HG02642 (cell line): ENCODE data around the gene OR52K2.
"Not testable (repeated sequence)": the region's sequence is repeated elsewhere in the genome, so short reads cannot be mapped to it uniquely, and the experiment has no call there.

Experiments
- ATAC-seq: cut with Tn5 transposase; IDR thresholded peaks from one replicate; pipeline ENCODE4 v1.9.1; 2021; ENCODE audit warnings: mild to moderate bottlenecking; ENCODE audit not compliant: unreplicated experiment, poor library complexity

Gene OR52K2

DNA sequence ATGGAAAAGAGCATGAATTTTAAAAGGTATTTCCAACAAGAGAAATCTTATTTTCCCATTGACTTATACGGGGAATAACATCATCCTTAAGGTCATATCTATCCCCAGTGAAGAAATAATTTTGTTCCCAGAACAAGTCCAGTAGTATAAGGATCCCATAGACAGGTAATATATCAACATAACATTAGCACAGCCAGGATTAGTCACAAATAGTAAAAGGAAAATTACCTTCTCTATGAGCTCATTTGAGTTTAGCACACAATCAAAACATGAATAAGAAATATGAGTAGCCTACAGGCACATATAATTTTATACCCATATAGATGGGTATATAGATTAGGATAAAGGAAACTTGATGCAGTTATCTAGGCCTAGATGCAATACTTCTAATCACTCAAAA is 30.5 kb downstream of the OR52K2 start:
- ATAC-seq, result no peak

- ATAC-seq, result no peak
Measured at GRCh38 chr11:4480577-4481239, 31.6 kb downstream of the OR52K2 start.

DNA sequence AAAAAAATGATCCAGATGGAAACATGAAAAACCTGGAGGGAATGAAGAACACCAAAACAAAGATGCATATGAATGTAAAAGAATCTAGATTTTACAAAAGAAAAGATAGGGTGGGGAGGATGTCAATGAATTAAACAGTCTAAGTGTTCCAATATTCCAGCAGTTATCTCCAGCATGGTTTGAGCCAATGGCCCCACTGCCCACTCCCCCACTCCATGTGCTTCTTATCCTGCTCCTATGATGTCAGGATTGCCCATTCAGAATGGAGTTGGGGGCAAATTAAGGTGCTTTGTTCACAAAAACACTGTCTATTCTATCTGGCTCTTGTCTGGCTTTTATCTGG is 32.1 kb downstream of the OR52K2 start:
- no peak for ATAC-seq

- no peak for ATAC-seq
Measured at GRCh38 chr11:4482445-4482844, 33.4 kb downstream of the OR52K2 start, which contains the start of gene OR52K1. OR52K1 (plus strand) TSS chr11:4482646; CDS start chr11:4488901, 6,255 bp downstream.

DNA sequence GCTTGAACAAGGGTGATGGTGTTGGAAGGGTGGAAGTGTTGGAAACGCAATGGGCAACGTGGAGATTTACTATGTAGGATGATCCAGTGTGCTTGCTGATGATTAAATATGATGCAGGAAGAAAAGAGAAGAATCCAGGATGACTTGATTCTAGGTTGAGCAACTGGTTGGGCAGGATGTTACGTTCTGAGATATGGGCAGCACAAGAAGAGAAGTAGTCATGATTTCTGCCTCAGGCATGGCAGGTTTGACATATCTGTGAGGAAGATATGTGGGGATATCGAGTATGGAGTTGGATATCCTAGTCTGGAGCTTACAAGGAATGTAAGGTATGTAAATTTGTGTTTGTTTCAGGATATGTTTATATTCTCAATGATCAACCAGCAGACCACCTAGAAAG is 35.2 kb downstream of the OR52K2 start:
- ATAC-seq, result no peak

GRCh38 chr11:4491405-4491804 is 42.3 kb downstream of the OR52K2 start:
- ATAC-seq, result not testable (repeated sequence)

DNA sequence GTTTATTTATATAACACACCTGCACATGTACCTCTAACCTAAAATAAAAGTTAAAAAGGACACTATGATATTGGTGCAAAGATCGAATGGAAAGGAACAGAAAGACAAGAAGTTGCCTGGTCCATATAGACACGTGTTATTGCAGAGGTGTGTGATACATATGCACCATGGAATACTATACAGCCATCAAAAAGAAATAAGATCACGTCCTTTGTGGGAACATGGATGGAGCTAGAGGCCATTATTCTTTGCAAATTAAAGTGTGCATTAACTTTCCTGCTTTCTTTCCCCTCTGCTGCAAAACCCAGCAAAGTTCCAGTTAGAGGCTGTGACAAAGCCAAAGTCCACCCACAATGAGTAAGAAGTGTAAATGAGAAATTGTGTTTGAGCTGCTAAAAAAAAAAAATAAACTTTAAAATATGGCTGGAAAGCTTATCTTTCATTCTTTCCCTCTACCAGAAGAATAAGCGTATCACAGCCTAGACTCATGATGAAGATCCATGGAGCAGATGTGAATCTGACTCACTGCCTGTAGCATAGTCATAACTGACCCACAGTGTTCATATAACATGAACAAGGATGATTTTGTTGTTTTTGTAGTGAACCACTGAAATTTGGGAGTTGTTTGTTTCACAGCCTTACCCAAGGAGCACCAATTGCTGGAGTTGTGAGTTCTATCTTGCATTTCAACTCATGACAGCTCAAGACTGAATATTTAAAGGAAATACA is 42.9 kb downstream of the OR52K2 start:
- ATAC-seq, result no peak

- no peak for ATAC-seq
Measured at GRCh38 chr11:4493480-4493818, 44.4 kb downstream of the OR52K2 start.

DNA sequence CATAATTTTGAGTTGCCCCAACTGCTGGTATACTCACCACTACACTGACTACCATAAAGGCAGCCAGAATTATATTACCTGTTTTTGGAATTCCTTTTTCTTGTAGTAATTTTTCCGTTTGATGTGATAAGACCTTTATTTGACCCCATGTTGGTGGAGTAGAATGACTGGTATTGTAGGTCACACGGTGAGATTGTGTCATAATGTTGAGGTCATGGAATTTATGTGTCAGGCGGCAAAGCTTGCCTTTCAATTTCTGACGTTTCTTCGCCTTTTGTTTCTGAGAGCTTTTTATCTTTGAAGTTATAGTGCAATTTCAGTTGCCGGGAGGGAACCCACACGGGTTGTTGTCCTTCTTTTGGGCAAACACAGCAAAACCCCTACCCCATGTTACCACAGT is 46.4 kb downstream of the OR52K2 start:
- ATAC-seq, result no peak

- ATAC-seq, result no peak
Measured at GRCh38 chr11:4495986-4496385, 46.9 kb downstream of the OR52K2 start.

GRCh38 chr11:4496557-4497248 is 47.6 kb downstream of the OR52K2 start:
- no peak for ATAC-seq
